OCI-LY3 (cell line): ENCODE measurements around the gene IQCB1.

Experiments
- EZH2phosphoT487 ChIP-seq: fragments of 200-600 bp; shearing (Covaris generic); IDR thresholded peaks from 2 replicates; pipeline ENCODE4 v1.6.1; 2018; ENCODE audit warnings: antibody characterized with exemption, mixed run types, low read depth
- TF ChIP-seq, protein P1 (sequence below): fragments of 200-600, 300-600 bp; sonication (generic); IDR thresholded peaks from 2 replicates; pipeline ENCODE4 v1.5.1; 2014; ENCODE audit warnings: antibody characterized with exemption, low read length, low read depth

DNA sequence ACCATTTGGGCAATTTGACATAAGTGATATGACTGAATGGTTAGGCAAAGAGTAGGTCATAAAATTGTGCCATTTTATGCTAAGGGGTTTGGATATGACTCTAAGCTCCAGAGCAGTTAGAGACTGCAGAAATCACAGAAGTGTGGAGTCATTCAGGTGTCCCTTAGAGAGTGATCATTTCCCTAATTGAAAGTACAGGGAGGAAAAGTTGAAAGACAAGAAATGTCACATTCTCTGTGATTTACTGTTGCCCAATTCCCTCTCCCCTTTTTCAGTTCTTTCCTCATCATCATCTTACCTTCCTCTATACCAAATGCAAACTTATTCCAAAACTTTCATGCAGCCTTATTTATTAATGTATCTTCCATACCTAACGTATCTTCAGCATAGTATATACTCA is 82.6 kb downstream of the IQCB1 start:
- TF ChIP-seq, protein P1, sequence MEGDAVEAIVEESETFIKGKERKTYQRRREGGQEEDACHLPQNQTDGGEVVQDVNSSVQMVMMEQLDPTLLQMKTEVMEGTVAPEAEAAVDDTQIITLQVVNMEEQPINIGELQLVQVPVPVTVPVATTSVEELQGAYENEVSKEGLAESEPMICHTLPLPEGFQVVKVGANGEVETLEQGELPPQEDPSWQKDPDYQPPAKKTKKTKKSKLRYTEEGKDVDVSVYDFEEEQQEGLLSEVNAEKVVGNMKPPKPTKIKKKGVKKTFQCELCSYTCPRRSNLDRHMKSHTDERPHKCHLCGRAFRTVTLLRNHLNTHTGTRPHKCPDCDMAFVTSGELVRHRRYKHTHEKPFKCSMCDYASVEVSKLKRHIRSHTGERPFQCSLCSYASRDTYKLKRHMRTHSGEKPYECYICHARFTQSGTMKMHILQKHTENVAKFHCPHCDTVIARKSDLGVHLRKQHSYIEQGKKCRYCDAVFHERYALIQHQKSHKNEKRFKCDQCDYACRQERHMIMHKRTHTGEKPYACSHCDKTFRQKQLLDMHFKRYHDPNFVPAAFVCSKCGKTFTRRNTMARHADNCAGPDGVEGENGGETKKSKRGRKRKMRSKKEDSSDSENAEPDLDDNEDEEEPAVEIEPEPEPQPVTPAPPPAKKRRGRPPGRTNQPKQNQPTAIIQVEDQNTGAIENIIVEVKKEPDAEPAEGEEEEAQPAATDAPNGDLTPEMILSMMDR = no peak
- no peak for TF ChIP-seq EZH2phosphoT487
